Stimulated activated CD8-positive, alpha-beta memory T cell treated with anti-CD3 and anti-CD28 coated beads, Interleukin-15, amount 100 ng/mL, for 4 hours (primary cell): ENCODE results near the gene TPP1.

Source experiments
- DNase-seq, 2 donors: peaks; one replicate each; pipeline ENCODE4 v3.0.0-alpha.2; 2020; ENCODE audit warnings: low read depth in 2 of 2

Gene TPP1

DNA sequence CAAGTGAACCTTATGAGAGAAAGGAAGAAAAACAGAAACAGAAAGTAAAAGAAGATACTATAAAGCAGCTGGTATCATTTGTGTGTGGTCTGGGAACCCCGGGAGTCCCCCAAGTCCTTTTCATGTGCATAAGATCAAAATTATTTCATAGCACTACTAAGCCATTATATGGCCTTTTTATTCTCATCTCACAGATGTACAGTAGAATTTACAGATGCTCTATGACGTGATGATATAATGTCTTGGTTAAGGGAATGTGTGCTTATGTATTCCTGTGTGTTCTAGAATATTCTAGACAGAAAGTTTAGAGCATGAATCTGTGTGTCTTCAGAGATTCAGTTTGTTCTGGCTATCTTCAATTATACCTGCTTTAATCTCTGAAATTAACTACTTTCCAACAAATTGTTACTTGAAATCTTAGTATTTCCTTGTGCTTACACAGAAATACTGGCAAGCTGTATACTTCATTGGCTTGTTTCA lies 8.6 kb upstream of the TPP1 start:
- no peak for DNase-seq

DNA sequence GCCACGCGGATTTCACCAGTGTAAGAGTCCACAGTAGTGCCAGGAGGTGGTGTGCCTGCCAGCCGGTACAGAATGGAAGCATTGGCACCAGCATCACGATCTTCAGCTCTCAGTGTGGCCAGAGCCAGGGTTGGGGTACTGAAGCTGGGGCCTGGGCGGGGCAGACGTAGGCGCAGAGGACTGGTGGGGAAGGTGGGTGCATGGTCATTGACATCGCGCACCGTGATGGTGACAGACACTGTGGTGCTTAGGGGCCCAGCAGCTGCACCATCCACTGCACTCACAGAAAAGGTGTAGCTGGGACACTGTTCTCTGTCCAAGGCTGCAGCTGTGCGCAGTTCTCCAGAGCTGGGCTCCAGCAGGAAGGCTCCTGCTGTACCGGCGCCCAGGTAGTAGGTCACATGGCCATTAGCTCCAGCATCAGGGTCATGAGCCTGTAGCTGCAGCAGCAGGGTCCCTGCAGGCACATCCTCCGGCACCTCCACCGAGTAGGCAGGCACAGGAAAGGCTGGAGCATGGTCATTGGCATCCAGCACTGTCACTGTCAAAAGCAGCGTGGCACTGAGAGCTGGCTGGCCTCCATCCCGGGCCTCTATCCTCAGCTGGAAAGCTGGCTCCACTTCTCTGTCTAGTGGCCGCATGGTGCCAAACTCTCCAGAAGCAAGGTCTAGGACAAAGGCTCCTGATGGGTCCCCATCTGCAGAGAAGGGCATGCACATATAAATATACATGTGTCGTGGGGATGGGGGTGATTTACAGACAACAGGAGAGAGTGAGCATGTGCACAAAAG lies 7.9 kb upstream of the TPP1 start:
- no peak for DNase-seq

DNA sequence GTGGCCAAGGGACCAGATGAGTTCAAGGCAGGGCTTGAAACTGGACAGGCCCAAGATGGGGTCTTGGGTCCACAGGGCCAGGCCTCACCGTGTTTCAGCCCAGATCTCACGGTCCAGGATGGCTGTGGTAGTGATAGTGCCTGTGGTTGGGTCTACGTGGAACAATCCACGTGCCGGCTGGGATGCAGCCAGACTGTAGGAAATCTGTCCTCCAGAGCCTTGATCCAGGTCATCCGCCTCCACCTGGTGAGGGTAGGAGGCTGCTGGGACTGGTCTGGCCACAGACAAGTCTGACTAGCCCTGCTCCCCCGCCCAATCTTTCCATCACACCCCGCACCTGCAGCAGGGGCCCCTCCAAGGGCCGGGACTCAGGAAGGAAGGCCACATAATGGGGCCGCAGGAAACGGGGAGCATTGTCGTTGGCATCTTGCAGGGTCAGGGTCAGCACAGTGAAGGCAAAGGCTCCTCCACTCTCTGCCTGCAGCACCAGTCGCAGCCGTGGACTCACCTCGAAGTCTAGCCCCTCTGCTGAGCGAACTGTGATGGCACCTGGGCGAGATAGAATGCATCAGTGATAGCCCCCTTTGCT lies 6.7 kb upstream of the TPP1 start:
- DNase-seq = no peak

DNA sequence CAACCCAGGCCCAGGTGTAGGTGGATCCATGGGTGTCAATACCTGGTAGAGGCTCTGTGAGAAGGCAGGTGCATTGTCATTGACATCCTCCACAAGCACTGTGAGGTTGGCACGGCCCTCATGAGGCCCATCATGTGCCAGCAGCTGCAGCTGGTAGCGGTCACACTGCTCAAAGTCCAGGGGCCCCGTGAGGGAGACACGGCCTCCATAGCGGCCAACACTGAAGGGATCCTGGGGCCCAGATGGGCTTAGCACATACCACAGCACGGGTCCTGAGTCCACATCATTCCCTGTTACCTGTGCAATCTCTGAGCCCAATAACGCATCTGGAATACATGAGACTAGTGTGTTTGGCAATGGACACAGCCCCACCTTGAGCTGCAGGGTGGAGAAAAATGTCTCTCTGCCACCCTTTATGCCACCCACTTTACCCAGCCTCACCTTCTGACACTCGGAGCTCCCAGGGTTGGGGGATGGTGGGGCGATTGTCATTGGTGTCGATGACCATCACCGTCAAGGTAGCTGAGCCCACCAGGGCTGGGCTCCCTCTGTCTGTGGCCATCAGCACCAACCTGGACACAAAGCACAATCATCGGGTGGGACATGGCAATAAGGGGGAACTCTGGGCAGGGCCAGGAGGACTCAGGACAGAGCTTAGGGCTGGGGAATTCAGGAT lies 6.1 kb upstream of the TPP1 start:
- no peak for DNase-seq

DNA sequence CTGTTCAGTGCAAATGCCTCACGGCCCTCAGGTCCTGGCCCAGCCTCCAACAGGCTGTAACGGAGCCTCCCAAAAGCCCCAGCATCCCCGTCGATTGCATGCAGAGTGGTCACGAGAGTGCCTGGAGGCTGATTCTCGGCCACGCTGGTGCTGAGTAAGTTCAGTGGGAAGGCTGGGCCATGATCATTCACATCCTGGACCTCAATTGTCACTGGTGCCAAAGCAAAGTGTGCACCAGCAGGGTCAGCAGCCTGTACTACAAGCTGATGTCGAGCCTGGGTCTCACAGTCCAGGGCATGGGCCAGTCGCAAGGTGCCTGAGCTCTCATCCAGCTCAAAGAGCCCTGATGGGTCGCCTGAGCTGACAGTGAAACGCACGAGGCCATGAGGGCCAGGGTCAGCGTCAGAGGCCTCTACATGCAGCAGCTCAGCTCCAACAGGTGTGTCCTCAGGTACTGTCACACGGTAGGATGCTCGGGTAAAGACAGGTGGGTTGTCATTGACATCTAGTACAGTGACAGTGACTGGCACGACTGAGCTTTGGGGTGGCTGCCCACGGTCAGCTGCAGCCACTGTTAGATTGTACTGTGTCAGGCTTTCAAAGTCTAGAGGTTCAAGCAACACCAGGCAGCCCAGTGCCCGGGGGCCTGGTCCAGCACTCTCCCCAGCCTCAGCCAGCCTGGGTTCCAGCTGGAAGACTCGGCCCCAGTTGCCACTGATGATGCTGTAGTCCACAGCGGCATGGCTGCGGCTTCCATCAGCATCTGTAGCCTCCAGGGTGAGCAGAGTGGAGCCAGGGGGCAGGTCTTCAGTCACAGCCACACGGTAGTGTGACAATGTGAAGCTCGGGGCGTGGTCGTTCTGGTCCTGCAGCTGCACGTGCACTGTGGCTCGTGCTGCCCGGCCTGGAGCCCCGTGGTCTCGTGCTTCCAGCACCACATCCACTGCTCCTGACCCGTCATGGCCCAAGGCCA lies 4.5 kb upstream of the TPP1 start:
- DNase-seq = no peak

DNA sequence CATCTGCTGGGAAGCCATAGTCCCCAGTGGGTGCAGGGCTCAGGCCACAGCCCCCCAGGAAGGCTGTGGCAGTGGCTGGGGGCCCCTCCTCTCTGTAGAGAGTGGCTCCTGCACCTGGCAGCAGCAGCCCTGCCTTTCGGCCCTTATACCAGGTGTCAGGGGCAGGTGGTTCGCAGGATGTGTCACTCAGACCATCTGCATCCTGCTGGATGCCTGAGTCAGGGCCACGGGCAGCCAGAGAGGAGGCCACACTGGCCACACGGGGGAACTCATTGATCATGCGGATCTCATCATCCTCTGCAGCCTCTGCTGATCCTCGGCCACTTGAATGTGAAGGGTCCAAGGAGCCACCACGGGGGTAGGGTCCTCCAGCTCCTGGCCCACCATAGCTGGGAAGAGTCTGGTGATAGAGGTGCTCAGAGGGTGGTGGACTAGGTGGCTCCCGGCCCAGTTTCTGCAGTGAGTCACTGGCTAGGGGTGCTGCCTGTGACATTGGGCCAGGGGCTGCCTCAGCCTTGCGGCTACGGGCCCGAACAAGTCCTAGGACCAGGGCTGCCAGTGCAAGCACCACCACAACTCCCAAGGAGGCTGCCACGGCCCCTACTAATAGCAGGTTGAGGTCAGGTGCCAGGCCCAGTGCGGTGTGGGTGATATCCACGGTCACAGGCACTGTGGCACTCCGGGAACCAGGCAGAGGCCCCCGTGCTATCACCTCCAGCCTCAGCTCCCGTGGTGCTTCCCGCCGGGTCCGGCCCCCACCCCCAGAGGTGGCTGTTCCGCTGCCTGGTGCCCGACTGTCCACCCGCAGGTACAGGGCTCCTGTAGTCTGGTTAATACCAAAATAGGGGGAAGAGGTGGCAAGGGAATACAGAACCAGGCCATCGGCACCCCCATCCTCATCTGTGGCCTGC lies 3.3 kb upstream of the TPP1 start:
- no peak for DNase-seq

DNA sequence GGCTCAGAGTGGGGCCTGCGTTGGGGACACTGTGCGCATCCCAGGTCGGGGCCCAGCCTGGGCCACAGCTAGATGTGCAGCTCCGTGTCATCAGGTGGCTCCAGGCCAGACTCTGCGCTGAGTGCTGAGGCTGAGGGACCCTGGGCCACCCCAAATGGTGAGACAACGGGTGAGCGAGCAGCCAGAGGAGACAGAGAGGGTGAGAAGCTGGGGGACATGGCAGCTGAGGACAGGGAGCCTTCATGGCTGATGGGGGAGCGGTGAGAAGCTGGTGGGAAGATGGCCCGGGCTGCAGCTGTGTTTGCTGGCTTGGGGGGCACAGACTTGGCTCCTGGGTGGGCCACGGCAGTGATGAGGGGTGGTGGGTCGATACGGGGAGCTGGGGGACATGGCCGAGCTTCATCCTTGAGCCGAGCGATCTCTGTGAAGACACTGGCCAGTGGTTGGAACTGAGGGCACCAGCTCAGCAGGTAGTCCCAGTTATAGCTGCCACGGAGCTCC lies 2.5 kb upstream of the TPP1 start:
- DNase-seq = no peak

DNA sequence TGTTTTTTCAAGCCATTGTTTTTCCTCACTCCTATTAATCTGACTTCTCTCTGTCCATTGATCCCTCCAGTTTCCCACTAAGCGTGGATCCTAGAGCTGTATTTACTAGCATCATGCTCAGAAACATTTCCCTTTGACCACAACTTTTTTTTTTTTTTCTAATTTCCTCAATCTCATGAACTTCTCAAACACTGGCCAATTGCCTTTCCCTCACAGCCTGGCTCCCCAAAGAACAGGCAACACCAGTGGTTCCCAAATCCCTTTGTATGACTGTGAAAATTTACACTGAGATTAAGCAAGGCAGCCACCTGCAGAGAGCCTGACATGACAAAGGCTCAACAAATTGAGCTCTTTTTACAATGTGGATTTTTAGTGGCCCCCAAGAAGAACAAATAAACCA lies 1.4 kb upstream of the TPP1 start:
- no peak for DNase-seq

DNA sequence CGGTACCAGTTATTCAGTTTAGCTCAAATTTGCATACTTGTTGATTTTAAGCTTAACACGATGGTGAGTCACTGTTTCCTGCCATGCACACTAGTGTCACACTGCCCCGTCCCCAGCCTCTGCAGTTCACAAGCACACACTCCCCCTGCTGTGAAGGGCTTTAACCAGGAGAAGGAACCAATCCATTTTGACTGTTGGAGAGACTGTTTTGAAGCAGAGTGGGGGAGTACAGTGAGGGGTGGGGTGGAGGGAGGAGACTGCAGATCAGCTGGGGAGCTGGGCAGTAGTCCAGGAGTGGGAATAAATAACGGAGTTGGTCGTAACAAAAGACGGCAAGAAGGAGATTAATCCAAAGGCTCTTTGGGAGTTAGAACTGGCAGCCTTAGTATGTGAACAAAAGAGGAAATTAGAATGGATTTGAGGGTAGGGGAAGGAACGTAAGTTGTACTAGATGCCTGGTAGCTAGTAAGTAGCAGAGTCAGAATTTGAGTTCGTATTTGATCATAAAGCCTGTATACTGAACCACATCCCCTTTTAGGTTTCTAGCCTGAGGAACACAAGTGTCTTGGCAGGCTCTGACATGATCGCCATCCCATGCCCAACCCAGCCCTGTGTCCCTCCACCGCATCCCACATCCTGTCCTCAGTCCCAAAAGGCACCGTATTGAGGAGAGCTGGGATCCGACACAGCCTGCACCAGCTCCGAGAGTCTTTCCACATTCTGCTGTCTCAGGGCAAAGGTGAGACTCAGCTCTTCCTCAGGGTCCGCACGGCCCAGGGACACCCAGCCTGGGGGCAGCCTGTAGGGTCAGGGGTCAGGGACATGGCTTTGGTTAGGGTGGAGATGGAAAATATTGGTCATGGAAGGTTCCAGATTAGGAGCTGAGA lies 862 bp downstream of the TPP1 start:
- peak; percentile 59 to 69 for DNase-seq

DNA sequence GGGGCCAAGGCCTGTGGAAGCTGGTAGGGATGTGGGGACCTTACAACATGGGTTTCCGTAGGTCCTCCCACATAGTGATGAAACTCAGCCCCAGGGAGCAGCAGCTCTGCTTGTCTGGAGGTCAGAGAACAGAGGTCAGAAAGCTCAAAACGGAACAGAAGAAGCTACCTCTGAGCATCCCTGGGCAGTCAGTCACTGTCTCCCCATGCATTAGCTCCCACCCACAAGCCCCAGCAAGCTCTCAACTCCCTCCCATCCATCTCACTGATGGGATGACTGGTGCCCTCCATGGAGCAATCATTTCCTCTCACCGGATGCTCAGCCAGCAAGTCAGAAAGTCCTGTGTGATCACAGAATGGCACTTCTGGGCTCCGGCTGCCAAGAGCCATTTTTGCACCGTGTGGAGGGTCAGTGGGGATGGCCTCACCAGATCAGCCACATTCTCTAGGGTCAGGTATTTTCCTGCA lies 1.9 kb downstream of the TPP1 start:
- no peak for DNase-seq

DNA sequence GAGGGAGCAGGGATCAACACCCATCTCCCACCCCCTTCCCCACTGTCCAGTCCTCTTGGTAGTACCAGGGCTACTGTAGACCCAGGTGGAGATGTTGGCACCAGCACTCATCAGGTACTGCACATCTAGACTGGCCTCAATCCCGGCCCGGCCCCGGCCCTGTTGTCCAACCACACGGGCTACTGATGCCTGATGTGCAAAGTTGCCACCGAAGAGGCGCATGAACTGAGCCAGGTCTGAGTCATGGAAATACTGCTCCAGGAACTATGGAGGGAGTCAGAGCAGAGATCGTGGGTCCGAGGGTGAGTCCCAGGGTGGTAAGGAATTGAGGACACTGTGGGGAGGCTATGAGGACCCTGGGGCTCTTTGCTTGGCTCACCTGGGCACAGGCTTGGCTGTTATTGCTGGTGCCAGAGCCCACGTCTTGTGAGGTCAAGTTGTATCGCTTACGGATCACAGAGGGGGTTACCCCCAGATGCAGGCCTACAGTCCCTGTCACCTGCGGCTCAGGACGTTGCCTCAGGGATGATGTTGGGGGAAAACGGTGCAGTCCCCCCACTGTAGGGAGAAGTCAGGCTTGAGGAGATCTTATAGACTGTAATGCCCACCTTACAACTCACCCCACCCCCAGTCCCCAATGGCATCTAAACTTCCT lies 2.5 kb downstream of the TPP1 start:
- DNase-seq = no peak

DNA sequence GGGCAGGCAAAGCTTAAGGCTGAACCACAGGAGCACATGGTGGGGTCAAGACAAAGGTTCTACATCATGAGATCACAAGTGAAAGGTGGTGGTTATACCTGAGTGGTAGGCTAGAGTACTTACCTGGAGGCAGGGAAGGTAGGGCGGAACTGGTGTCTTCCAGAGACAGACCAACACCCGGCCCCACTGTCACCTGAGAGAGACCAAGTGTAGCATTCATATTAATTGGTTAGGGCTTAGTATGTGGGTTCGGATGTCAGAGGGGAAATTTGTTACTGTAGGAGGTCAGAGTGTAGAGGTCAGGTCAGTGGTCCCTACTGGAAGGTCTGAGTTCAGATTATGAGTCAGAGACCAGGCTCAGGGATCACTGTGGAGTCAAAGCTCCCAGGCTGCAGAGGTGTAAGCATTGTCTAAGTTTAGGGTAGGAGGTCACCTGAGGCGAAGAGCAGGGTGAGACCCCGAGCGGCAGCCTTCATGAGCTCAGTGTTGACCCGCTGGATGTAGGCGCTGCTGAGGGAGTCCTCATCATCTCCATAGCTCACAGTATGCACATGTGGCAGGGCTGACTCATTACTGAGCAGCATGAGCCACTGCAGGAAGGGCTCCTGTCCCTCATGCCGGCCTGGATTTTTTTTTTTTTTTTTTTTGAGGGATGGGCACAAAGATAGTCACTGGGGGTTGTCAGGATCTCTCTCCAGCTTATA lies 3.2 kb downstream of the TPP1 start:
- DNase-seq = no peak

DNA sequence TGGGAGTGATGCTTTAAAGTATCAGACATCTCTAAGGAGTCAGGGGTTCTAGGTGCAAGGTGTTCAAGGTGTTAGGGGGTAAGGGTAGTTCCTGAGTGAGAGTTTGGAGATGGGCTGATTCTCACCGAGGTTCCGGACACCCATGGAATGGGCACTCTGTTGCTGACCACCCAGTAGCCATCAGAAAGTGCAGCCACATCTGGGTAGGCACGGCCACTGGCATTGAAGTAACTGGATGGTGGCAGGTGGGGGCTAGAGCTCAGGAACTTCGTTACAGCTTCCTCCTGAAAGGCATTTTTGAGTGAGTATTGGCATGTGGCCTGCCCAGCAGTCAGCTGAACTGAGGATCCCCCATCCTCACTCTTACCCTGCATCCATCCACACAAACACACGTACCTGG lies 4.2 kb downstream of the TPP1 start:
- DNase-seq = no peak

DNA sequence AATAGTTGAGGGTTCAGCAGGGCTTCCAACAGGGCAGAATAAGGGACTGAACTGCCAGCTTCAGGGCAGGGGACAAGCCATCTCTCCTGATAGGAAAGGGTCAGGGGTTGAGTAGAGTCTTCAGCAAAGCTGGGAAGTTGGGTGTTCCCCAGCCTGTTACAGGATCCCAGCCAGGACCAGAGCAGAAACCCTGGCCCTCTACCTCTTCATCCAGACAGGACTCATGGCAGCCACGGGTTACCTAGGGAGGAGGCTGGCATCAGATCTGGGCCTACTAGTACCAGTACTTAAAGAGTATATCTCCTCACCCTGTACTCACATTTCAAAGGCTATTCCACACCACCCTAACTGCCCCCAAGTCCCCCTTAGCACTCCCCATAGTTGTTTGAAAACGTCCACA lies 4.8 kb downstream of the TPP1 start:
- DNase-seq = no peak

DNA sequence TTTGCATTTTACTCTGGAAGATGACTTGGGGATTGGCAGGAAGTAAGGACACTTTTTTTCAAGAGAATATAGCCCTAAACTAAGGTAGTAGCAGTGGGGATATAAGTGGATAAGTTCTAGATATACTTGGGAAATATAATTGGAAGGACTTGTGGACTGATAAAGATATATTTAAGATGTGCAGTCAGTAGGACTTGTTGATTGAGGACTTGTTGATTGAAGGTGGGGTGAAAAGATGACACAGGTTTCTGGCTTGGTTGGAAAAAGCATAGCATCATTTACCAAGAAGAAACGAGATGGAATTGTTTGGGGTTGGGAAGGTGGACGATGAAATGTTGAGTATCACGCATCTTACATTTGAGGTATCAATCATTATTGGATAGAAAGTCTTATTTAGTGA lies 5.7 kb downstream of the TPP1 start:
- no peak for DNase-seq

DNA sequence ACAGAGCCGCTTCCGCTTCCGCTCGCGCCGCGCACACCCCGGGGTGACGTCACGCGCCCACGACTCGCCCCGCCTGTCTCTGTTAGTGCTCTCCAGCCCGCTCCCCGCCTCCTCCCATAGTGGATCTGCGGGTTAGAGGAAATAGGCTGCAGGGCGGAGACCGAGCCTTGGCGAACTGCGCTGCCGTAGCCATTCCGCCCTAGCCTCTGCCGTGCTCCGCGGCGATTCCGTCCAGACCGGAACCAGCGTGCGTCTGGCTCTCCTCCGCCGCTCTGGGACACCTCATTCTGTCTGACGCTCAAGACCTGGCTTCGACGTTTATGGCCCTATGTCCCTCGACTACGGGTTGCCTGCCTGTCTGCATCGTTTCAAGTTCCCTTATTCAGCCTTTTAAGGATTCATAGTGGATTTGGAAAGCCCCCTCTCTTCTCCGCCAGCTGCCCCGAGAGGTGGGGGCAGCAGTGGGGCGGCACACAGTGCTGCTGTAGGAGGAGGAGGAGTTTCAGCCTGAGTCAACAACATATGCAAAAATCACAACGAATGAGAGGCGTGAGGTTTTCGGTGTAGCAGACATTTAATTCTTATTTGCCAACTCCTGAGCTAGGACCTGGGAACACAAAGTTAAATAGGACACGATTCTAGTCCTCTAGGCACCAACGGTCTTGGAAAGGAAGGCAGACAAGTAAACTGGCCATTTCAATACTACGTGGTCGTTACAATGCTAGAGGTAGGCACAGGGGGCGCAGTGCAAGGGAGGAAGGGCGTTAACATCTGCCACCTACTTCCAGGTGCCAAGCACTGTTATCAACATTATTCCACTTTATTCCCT lies 6.8 kb downstream of the TPP1 start, which contains the start of gene TAF10:
Gene TAF10 (minus strand): TSS at position 4 of the 829 bp plus-strand sequence. CDS start 27 bp downstream, outside the sequence.
- peak; percentile 85 to 89 for DNase-seq

DNA sequence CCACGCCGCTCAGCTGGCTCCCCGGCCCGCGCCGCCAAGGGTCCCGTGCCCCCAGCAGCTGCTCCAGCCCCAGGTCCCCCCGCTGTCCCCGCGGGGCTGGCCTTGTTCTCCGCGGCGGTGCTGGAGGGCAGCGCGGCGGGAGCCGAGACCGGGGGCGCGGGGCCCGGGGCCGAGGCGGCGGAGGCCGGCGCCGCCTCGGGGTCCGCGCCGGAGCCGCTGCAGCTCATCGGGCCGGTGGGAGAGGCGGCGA lies 7.3 kb downstream of the TPP1 start:
- no peak for DNase-seq
